Ishikawa (cell line): ENCODE measurements around the gene CA7.
A peak's percentile ranks its signal among the peaks of the same experiment; 100 is the strongest.

Experiments
- CEBPB ChIP-seq: IDR thresholded peaks from 2 replicates; pipeline ENCODE4 v1.6.1; 2012
- CREB1 ChIP-seq: IDR thresholded peaks from 2 replicates; pipeline ENCODE4 v1.6.1; 2012; ENCODE audit warnings: low read depth
- EGR1 ChIP-seq: IDR thresholded peaks from 2 replicates; pipeline ENCODE4 v1.6.1; 2012
- EP300 ChIP-seq: IDR thresholded peaks from 2 replicates; pipeline ENCODE4 v1.6.1; 2012; ENCODE audit warnings: borderline replicate concordance
- FOXM1 ChIP-seq: IDR thresholded peaks from 2 replicates; pipeline ENCODE4 v1.6.1; 2012; ENCODE audit warnings: low read depth, borderline replicate concordance
- NFIC ChIP-seq: IDR thresholded peaks from 2 replicates; pipeline ENCODE4 v1.6.1; 2012
- RAD21 ChIP-seq: IDR thresholded peaks from 2 replicates; pipeline ENCODE4 v1.6.1; 2012; ENCODE audit warnings: low read depth
- TAF1 ChIP-seq: IDR thresholded peaks from 2 replicates; pipeline ENCODE4 v1.6.1; 2012; ENCODE audit warnings: low read depth, mild to moderate bottlenecking
- TCF12 ChIP-seq: IDR thresholded peaks from 2 replicates; pipeline ENCODE4 v1.6.1; 2012; ENCODE audit warnings: low read depth
- TEAD4 ChIP-seq: IDR thresholded peaks from 2 replicates; pipeline ENCODE4 v1.6.1; 2012
- YY1 ChIP-seq: IDR thresholded peaks from 2 replicates; pipeline ENCODE4 v1.6.1; 2012; ENCODE audit warnings: low read depth
- ZBTB7A ChIP-seq: IDR thresholded peaks from 2 replicates; pipeline ENCODE4 v1.6.1; 2012; ENCODE audit warnings: low read depth
- TF ChIP-seq, protein P1 (sequence below): IDR thresholded peaks from 2 replicates; pipeline ENCODE4 v1.6.1; 2012; ENCODE audit warnings: low read depth, mild to moderate bottlenecking
- TF ChIP-seq, protein P2 (sequence below): IDR thresholded peaks from 2 replicates; pipeline ENCODE4 v1.6.1; 2012
- TF ChIP-seq, protein P3 (sequence below): IDR thresholded peaks from 2 replicates; pipeline ENCODE4 v1.6.1; 2012

The CA7 gene

DNA sequence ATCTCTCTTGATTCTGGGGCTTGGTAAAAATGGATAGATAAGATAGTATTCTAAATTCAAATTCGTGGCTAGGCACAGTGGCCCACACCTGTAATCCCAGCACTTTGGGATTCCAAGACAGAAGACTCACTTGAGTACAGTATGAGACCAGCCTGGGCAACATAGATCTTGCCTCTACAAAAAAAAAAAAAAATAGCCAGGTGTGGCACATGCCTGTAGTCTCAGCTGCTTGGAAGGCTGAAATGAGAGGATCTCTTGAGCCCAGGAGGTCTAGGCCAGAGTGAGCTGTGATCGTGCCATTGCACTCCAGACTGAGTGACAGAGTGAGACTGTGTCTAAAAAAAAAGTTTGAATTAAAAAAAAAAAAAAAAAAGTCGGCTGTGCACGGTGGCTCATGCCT, 45.4 kb downstream of the CA7 start:
- TF ChIP-seq TCF12, result no peak
- TF ChIP-seq ZBTB7A, result no peak
- no peak for TF ChIP-seq CREB1
- TF ChIP-seq, protein P1, sequence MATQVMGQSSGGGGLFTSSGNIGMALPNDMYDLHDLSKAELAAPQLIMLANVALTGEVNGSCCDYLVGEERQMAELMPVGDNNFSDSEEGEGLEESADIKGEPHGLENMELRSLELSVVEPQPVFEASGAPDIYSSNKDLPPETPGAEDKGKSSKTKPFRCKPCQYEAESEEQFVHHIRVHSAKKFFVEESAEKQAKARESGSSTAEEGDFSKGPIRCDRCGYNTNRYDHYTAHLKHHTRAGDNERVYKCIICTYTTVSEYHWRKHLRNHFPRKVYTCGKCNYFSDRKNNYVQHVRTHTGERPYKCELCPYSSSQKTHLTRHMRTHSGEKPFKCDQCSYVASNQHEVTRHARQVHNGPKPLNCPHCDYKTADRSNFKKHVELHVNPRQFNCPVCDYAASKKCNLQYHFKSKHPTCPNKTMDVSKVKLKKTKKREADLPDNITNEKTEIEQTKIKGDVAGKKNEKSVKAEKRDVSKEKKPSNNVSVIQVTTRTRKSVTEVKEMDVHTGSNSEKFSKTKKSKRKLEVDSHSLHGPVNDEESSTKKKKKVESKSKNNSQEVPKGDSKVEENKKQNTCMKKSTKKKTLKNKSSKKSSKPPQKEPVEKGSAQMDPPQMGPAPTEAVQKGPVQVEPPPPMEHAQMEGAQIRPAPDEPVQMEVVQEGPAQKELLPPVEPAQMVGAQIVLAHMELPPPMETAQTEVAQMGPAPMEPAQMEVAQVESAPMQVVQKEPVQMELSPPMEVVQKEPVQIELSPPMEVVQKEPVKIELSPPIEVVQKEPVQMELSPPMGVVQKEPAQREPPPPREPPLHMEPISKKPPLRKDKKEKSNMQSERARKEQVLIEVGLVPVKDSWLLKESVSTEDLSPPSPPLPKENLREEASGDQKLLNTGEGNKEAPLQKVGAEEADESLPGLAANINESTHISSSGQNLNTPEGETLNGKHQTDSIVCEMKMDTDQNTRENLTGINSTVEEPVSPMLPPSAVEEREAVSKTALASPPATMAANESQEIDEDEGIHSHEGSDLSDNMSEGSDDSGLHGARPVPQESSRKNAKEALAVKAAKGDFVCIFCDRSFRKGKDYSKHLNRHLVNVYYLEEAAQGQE, result no peak
- no peak for TF ChIP-seq TEAD4
- TF ChIP-seq, protein P2, sequence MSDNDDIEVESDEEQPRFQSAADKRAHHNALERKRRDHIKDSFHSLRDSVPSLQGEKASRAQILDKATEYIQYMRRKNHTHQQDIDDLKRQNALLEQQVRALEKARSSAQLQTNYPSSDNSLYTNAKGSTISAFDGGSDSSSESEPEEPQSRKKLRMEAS, result no peak
- TF ChIP-seq EGR1, result no peak
- no peak for TF ChIP-seq EP300

DNA sequence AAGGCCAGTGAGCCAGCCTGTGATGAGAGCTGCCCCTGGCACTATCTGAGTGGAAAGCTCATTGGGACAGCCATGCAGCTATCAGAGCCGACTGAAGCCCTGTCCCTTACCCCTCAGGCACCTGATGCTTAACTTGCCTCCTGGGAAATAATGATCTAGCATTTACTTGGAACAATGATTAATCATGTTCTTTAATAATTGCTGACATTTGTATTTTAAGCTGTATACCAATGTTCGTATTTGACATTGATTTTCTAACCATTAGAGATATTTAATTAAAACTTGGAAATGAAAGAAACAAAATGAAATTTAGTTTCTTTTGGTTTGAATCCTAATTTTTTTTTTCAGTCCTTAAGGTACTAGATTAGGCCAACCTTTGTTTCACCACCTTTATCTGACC, 46.6 kb downstream of the CA7 start:
- TF ChIP-seq ZBTB7A (no peak), EGR1 (no peak)

DNA sequence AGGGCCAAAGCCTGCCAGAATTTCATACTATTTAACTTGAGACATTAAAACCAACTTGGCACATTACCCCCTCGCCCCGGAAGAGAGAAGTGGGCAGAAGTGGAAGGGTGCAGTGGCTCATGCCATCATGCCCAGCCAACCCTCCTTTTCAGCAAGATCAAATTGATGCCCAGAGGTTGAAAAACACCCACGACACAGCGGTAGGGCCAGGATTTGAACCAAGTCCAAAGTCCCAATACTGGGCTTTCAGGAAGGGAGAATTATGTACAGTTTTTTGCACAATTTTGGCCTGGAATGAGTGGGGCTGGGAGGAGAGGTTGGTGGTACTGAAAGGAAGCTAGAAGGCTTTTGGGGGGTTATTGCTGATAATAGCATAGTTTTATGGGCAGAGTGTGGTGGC, 47.1 kb downstream of the CA7 start:
- TF ChIP-seq YY1 (no peak), NFIC (no peak), EP300 (no peak), CREB1 (no peak), TCF12 (no peak)
- TF ChIP-seq, protein P2, result no peak

DNA sequence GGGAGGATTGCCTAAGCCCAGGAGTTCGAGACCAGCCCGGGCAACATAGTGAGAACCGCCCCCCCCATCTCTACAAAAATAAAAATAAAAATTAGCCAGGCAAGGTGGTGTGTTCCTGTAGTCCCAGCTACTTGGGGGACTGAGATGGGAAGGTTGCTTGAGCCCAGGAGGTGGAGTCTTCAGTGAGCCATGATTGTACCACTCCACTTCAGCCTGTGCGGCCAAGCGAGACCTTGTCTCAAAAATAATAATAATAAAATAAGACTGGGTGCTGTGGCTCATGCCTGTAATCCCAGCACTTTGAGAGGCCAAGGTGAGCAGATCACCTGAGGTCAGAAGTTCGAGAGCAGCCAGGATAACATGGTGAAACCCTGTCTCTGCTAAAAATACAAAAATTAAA, 47.6 kb downstream of the CA7 start:
- TF ChIP-seq, protein P1, result no peak
- TF ChIP-seq YY1 (no peak), EGR1 (no peak), TCF12 (no peak), FOXM1 (no peak), RAD21 (no peak), EP300 (no peak), ZBTB7A (no peak), CREB1 (no peak), CEBPB (no peak), TAF1 (no peak), TEAD4 (no peak), NFIC (no peak)
- TF ChIP-seq, protein P3, sequence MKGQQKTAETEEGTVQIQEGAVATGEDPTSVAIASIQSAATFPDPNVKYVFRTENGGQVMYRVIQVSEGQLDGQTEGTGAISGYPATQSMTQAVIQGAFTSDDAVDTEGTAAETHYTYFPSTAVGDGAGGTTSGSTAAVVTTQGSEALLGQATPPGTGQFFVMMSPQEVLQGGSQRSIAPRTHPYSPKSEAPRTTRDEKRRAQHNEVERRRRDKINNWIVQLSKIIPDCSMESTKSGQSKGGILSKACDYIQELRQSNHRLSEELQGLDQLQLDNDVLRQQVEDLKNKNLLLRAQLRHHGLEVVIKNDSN, result no peak
- TF ChIP-seq, protein P2, result no peak

DNA sequence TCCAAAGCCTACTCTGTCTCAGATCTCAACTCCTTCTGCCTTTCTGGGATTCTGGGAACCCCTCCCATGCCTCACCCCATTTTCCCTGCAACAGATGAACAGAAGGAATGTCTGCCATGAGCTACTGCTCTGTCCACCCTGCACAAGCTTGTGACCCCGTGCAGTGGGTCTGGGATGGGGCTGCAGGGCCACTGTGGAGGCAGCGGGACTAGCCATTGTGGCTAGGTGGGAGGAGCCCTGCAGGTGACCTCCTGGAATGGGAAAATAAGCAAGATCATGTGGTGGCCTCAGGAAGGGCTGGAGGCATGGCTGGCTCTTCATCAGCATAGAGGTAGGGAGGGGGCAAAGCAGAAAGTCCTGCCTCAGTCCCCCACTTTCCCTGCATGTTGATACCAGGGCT, 49.8 kb downstream of the CA7 start:
- no peak for TF ChIP-seq RAD21
- TF ChIP-seq TEAD4, result no peak
- TF ChIP-seq CEBPB, result no peak
- TF ChIP-seq, protein P2, result no peak
- no peak for TF ChIP-seq EGR1
- no peak for TF ChIP-seq YY1
- TF ChIP-seq TCF12, result no peak
- no peak for TF ChIP-seq NFIC
- no peak for TF ChIP-seq EP300

DNA sequence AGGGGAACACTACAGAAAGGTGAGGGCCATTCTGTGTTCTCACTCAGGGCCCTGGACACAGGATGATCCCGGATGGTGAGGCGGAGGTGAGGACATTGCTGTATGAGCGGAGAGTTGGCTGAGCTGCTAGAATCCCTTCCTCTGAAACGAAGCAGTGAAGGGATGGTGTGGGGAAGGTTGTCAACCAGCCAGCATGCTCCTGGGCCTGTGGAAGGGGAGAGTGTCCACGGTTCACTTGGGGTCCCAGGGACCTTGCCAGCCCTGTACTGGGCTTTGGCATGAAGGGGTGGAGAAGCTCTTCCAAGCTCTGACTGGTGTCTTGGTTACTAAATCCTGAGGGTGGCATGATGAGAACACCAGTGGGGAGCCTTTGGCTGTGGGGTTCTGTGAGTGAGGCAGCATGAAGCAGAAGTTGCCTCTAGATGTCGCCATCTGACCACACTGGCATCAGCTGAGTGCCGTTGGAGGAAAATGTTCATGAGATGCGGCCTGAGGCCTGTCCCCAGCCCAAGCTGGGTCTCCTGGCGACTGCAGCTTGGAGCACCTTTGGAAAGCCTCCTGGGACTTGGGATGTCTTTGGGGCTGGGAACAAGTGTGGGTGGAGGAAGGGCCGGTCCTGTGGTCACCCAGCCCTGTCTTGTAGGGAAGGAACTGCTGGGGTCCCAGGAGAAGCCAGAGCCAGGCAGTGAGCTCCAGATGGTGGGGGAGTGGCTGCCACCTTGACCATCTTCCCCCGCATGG, 50.9 kb downstream of the CA7 start:
- TF ChIP-seq, protein P3, result no peak
- peak; percentile 95 for TF ChIP-seq RAD21

DNA sequence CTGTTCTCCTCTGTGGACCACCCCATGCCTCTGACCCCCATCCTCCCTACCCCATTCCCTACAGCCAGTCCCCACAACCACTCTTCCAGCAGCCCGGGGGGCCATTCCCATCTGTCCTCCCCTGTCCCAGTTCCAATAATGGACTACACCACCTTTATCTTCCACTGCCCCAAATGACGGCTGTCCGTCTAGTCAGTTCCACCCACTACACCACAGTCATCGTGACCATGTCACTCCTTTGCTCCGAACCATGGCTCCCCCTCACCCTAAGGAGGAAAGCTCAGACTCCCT, 51.4 kb downstream of the CA7 start:
- TF ChIP-seq NFIC, result no peak
- no peak for TF ChIP-seq RAD21
- TF ChIP-seq, protein P2, result no peak
- no peak for TF ChIP-seq ZBTB7A
- no peak for TF ChIP-seq TCF12
- TF ChIP-seq EGR1, result no peak
- TF ChIP-seq TEAD4, result no peak
